CD4-positive, alpha-beta T cell treated with Interferon alpha-2 for 1 hour (primary cell): ENCODE data around the gene PLAC1.

Source experiments
- DNase-seq, 2 donors: peaks; one replicate each; pipeline ENCODE4 v3.0.0-alpha.2; 2020 to 2022

PLAC1 gene

DNA sequence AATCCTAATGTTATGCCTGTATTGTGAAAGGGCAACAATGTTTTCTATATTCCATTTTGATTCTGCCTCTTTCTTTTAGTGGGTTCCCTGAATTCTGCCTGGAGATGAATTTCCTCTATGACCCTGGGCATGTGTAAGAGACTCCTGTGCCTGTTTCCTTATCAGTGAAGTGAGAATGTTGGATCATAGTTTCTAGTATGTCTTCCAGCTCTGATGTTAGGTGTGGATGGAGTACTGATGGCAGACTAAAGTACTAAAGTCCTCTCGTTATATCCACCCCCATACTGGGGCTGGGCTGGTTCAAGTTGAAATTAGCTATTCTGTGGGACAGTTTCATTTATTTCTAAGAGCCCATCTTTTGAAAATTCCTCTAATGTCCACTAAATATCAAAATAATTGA is 29.6 kb downstream of the PLAC1 start:
- DNase-seq: no peak

DNA sequence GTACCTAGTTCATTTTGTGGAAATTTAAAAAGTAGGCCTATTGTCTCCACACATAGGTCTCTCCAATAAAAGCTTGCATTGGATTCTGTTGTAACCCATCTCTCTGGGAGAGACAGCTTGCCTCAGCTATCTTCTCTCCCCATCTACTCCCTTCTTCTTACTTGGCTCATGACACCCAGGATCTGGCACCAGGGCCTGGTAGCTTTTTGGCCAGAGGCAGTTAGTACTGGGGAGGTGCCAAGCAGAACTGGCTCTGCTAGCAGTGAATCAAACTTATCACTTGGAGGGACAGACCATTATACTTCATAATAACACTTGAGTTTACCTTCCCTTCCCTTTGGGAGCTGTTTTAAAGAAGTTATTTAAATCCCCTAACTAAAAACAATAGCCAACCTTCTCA is 31.8 kb downstream of the PLAC1 start:
- no peak for DNase-seq

DNA sequence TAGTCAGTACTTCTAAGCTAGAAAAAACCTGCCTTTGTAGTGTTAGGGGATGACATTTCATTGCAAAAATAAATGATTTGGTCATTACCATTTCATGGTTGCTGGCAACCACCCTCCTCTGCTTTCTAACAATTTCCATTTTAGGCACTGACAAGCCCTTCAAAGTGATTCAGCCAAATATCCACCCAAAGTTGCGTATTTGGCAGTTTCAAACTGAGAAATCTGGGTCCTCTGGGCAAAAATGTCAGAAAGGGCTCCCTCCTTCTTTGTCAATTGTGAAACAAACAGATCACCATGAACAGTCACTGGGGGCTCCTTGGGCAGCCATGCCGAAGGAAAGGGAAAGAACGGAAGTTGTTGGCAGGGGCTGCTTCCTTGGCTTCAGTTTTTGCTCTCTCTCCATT is 33.0 kb downstream of the PLAC1 start:
- DNase-seq: no peak

DNA sequence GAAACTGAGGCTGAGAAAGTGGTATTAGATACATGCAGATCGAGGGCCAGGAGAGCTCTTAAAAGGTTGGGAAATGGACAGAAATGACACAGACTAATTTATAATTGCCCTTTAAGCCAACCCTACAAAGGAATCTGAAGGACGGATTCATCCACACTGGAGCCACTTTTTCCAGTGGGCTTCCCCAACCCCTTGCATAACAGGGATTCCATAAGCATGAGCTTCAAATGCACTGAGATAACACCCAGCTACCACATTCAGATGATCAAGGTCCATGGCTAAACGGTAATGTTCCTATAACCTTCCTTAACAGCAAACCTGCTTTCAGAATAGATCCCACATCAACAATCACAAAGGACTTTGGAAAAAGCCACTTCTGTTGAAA is 34.2 kb downstream of the PLAC1 start:
- DNase-seq: no peak

DNA sequence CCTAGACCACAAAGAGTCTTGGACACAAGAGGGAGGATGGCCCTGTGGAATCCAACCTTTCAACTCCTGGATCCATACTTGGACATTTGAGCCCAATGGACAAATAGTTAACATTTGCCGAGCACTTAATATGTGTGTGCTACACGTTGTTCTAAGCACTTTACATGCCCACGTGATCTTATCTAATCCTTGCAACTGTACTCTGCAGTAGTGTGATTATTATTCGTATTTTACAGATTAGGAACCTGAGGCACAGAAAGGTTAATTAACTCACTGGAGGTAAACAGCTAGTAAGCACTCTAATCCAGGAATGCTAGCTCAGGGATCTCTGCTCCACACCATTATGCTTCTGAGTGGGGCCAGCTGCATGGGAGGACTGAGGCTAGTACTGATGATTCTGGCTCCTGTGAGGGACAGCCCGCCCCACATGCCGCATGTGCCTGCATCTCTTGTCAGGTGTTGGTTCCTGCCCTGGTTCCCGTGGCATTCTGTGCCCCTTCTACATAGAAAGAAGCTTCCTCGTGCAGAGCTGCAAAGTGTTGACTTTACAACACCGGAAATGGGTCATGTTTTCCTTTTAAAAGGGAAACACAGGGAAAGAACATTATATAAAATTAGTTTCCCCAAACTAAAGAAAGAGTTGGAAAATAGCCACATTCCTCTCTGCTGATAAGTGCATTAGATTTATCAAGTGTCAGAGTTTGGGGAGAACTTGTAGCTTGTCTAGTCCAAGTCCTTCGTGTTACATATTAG is 34.8 kb downstream of the PLAC1 start:
- no peak for DNase-seq

DNA sequence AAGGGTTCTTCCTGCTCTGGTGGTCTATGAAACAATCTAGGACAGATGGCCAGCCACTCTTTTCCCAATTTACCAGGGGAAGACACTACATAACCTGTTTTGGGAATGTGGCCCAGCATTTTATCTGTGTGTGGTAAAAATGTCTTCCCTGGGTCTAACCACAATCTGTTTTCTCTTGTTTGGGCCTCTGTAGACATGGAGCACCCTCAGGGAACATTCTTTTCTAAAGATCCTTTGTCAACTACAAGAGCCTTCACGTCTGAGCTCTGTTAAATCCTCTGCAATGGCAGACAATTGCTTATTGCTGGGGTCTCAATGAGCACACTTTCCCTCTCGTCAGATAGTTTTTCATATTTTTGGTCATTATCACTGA is 35.5 kb downstream of the PLAC1 start:
- DNase-seq: no peak

DNA sequence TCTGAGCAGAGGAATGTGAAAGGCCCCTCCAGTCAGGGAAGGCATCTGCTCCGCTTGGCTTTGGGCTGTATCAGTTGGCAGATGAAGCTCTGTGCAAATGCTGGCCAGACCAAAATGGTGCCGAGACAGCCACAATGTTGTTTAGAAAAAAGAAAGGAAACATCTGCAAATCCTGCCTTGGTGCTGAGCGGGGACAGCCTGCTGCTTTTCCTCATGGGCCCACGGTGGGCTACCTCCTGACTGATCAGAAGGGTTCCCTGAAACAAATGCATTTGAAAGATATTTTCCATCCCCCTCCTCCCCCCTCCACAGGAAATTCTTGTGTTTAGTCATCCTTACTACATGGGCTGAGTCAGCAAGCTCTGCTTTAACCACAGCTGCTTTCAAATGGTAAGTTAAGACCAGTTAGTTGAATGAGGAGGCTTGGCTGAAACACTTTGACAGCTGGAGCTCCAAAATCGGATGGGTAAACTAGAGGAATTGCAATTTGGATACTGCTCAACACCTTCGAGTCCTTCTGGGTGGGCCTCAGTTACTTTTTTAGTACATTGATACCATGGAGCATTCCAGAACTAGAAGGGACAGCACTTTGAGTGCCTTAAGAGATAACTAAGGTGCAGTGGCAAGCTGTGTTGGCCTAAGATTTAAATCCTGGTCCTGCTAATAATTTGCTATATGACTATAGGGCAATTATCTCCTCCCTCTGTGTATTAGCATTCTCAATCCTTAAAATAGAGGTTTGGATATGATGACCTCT is 36.0 kb downstream of the PLAC1 start:
- DNase-seq: no peak

DNA sequence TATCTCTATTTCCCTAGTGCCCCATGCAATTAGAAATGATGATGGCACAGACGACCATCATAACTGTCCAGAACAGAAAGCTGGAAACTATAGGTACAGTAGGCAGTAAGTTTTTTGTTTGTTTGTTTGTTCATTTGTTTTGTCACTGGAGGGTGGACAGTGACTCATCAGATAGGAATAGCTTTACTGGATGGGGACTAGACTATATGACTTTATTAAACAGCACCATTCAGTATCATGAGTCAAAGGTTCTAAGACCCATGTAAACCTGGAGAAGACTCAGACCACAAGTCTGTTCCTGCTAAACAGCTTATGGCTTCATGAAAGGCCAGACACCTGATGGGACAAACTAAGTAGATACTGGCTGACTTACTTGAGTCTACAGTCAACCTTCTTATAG is 38.4 kb downstream of the PLAC1 start:
- DNase-seq: no peak

DNA sequence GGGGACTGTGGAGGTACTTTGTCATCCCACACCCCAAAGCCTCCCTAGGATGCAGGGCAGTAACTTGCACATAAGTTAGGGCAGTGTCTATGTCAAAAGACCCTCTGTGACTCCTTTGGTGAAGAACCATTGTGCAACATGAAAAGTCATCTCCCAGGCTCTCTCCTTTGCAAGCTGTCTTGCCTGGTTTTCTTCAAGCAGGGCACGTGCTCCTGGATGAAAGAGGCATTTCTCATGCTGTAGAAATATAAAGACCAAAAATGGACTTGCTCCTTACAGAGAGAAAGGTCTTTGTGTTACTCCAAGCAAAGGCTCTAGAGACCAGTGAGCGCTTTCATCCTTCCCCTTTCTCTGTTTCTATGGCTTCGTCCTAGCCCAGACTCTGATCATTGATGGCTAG is 44.9 kb downstream of the PLAC1 start:
- no peak for DNase-seq

DNA sequence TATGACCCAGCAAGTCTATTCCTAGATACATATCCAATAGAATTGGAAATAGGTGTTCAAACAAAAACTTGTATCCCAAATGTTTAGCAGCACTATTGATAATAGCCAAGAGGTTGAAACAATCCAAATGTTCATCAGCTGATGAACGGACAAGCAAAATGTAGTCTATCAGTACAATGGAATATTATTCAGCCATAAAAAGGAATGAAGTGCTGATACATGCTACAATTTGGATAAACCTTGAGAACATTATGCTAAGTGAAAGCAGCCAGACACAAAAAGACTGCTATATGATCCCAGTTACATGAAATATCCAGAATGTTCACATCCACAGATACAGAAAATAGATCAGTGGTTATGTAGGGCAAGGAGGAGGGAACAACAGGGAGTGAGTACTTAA is 50.1 kb downstream of the PLAC1 start:
- DNase-seq: no peak

DNA sequence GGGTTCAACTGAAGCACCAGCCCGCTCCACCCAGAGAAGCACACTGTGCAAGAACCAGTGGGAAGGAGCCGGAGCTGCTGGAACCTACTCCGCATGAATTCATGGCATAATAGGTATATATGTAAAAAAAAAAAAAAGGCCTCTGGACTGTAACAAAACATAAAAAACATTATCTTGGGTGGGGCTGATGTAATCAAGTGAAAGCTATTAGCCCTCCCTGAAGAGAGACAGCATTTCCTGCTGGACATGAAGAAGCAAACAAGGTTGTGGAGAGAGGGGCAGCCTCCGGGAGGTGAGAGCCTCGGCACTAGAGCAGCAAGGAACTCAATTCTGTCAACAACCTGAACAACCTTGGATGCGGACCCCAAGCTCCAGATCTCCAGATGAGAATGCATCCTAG is 50.7 kb downstream of the PLAC1 start:
- no peak for DNase-seq

DNA sequence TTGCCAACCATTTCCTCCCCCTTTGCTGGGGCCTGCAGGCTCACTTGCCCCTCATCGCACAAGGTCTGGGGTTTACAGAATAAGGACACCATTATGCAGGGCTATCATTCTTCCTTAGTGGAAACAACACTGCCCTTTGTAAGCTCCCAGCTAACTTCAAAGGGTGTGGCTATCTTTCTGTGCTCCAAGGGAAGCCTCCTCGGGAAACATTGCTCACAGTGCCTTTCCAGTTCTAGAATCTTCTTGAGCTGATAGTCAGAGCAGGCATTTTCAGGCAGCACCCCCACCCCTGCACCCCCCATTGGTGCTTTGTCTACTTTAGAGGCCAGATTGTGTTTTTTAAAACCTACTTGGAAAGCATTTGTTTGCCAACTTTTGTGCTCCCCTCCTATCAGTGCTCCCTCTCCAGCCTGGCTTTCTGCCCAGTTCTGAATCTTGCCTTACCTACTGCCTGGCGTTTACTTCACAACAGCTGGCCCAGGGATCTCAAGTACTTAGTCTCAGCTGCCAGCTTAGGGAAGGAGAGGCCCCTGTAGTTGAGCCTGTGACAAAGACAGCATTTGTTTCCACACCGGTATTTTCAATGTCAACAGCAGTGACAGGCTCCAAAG is 53.5 kb downstream of the PLAC1 start:
- DNase-seq: no peak

DNA sequence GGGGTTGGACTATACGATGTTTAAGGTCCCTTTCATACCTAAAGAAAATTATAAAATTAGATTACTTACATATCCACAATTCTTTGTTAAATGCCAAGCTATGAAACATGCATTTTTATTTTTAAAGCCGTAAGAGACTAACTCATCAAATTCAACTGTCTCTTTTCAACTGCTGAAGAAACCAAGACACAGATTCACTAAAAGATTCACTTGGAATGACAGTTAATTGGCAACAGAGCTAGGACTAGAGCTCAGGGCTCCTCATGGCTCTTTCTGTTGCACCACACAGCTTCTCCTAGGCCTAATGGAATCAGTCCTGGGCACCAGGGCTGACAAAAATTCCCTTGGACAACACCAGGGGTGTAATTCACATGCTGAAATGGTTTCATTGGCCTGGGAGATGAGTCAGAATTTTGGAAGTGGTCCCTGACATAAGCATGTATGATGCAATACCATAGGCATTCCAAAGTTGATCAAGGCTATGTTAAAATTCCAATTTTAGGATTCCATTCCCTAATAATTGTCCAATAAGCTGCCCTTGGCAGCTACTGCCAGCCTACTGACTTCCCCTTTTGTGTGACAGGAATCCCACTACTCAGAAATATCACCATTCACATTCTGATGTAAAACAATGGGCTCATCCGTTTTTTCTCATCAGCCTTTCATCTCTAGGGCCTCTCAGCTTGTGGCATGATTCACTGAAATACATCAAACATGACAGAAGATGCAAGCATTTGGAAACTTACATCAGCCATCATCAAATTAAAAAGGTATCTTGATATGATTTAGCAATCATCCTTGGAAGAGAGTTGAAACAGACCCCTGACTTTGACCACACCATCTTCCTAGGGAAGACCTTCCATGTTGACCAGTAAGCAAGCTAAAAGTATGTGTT is 54.2 kb downstream of the PLAC1 start:
- no peak for DNase-seq

DNA sequence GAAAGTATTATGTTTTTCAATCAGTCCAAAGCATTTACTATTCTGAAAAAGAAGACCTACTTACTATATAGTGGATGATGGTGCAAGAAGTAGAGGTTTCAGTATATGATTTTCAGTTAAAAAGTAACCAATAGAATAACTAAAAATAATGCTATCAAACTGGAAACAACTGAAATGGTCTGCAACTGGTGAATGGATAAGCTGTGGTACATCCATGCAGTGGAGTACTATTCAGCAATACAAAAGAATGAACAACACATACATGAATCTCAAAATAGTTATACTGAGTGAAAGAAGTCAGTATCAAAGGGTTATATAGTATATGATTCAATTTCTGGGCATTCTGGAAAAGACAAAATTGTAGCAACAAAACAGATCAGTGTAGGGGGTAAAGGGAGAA is 55.9 kb downstream of the PLAC1 start:
- no peak for DNase-seq

DNA sequence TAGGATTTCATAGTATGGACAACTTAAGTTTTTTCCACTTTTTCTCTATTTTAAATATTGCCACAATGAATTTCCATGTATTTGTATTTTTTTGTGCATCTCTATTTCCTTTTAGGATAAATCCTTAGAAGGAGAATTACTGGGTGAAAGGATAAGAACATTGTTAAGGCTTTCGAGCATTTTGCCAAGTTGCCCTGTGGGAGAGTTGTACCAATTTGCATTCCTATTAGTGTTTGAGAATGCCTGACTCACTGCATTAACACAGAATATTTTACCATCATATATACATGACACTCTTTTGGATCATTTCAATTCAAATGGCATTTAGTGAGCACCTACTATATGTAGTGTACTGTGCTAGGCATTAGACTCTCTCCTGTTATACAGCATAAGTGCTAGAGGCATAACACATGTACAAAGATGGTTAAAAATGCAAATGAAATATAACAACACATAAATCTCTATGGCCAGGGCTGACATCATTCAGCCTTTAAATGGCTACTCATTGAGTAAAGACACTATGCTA is 57.0 kb downstream of the PLAC1 start:
- DNase-seq: no peak

DNA sequence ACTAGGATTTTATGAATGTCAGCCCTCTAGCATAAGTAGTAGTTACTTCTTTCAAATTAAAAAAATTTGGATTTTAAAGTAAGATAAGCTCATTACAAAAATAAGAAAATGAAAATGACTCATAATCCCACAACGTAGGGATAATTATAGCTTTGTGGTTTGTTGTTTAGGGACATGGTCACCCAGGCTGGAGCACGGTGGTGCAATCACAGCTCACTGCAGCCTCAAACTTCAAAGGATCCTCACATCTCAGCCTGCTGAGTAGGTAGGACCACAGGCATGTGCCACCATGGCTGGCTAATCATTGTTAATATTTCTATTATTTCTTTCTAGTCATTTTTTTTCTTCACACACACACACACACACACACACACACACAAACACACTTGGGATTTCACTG is 57.6 kb downstream of the PLAC1 start:
- DNase-seq: no peak

DNA sequence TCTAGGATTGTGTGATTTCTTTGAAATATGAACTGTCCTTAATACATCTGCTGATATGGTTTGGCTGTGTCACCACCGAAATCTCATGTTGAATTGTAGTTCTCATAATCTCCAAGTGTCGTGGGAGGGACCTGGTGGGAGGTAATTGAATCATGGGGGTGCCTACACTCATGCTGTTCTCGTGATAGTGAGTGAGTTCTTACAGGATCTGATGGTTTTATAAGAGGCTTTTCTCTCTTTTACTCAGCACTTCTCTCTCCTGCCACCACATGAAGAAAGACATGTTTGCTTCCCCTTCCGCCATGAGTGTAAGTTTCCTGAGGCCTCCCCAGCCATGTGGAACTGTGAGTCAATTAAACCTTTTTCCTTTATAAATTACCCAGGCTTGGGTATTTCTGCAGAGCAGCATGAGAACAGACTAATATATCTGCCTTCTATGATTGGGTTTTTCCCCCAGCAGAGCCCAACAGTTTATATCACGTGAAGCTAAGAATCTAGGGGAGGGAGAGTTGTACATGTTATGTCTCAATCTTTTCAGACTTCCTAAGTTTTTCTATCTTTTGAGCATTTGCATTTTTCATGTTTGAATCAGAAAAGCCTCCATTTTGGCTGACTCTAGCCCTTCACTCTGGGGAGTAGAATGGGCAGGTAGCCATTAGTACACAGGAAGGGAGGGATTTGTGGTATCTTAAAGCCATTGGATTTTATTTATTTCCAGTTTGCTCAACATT is 58.9 kb downstream of the PLAC1 start:
- no peak for DNase-seq

DNA sequence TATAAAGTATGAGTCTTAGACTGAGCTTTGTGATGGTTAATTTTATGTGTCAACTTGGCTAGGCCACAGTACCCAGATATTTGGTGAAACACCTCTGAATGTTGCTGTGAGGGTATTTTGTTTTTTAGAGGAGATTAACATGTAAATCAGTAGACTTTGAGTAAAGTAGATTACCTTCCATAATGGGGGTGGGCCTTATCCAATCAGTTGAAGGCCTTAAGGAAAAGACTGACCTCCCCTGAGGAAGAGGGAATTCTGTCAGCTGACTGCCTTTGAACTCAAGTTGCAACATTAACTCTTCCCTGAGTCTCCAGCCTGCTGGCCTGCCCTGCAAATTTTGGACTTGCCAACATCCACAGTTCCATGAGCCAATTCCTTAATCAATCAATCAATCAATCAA is 66.0 kb downstream of the PLAC1 start:
- DNase-seq: no peak

DNA sequence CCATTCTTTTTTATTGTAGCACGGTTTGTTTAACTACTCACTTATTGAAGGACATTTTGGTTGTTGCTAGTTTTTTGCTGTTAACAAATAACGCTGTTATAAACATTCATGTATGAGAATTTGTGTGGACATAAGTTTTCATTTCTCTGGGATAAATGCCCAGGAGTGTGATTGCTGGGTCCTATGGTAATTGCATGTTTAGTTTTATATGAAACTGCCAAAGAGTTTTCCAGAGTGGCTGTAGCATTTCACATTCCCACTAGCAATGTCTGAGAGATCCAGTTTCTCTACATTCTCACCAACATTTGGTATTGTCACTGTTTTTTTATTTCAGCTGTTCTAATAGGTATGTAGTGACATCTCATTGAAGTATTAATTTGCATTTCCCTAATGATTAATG is 66.8 kb downstream of the PLAC1 start:
- DNase-seq: no peak

DNA sequence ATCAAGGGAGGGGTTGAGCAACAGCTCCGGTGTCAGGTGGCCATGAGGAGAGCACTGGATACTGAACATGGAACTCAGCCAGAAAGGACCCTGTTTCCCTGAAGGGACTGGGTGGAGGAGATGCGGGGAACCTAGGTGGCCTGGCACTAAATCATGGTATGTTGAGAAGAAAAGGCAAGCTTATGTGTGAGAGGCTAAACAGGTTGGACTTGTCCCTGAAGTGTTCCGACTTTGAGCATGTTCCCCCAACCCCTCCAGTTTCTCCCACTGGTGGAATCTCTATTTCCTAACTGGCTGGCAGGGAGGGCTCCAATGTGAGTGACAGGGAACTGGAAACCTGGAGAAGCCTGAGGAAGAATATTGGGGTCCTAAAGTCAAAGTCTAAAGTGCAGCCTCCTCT is 69.5 kb downstream of the PLAC1 start:
- DNase-seq: no peak

DNA sequence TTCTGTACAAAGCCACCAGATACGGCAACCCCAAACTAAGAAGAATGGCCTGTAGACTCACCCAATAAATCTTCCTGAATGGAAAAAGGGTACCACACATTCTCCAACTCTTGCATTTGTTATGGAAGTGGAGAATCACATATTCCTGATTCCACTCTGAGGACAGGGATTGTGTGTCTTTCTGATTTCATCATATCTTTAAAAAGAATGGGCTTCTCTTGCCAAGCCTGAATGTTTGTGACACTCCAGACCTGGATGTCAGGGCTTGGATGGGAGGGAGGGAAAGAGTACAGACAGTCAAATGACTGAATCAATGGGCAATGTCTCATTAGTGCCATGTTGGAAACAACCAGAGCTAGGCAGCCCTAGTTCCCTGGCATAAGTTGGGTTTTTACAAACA is 77.4 kb downstream of the PLAC1 start:
- no peak for DNase-seq

DNA sequence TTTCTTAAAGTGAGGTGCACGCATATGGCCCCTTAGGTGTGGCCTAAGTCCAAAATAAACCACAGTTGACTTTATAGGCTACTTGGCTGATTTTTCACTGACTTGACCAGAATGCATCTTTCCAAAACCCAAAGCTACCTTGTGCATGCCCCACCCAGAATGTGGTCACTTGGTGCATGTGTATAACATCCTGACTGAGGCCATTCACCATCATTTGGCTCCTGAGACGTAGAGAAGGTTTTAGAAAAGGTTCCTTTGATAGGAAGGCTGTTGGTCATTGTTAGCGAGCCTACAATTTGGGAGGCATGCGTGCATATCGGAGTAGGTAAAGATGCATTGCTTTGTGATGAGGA is 84.6 kb downstream of the PLAC1 start:
- no peak for DNase-seq
